Measurements from ENCODE around the gene TMEM161B. TPM values are rescaled to one million over a fixed set of nuclear protein-coding genes. Genes with fewer than 3 reads are reported as not detected.
"Not testable (repeated sequence)": the region's sequence is repeated elsewhere in the genome, so short reads cannot be mapped to it uniquely, and the experiment has no call there.

Gene TMEM161B
- 18.6 and 24.8 TPM in 2 replicates for total RNA-seq (2014; rRNA removed; shearing (Covaris generic))

- H3K27me3 ChIP-seq = no peaks in the 10 kb centered on the region
- H3K27ac ChIP-seq = peak within 1 kb of the TSS; percentile 36
- peak; percentile 91 to 94 for DNase-seq
- H3K4me1 ChIP-seq = 0 out of 2 replicates have a peak, but pooled peaks cover 3% of the 10 kb centered on the region
- peak within 1 kb of the TSS; percentile 77 for H3K4me3 ChIP-seq
- peaks cover 5% of the 10 kb centered on the region; the same call in 1 of the 2 replicates for H3K9me3 ChIP-seq (replicated peaks)
- H3K36me3 ChIP-seq = peaks cover 7% of the 10 kb centered on the region
These were observed at the start of gene TMEM161B for GRCh38 chr5:88268385-88269184. Gene TMEM161B (minus strand): TSS chr5:88268845. CDS start chr5:88268723, 122 bp downstream.

DNA sequence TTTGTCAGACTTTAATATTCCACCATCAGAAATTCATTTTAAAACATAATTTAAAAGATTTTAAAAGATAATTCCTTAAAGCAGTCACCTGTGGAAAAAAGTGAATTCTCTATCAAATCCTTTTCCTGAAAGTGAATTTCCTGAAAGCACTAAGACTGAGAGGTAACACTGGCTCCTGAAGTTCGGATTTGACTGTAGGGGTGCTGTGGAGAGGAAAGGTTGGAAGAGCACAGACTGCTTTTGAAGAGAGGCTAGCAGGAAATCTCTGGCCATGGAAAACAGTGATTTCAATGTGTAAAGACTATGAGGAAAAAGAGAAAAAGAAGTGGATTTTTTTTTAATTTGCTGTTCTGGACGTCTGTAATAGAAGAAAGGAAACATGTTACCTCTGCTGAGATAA lies 35.7 kb upstream of the TMEM161B start:
- no peak for DNase-seq
- H3K27me3 ChIP-seq = no peaks in the 10 kb centered on the region

GRCh38 chr5:88298425-88298824 lies 29.8 kb upstream of the TMEM161B start:
- no peak for DNase-seq
- Histone ChIP-seq H3K4me3 (no peak overlapping the region), H3K27me3 (no peaks in the 10 kb centered on the region), H3K27ac (no peak overlapping the region), H3K9me3 (replicated peaks) (no peaks in the 10 kb centered on the region), H3K36me3 (no peaks in the 10 kb centered on the region), H3K4me1 (no peaks in the 10 kb centered on the region)

More for the DNA sequence above, 35.7 kb upstream of the TMEM161B start:
- H3K36me3 ChIP-seq = no peaks in the 10 kb centered on the region
- no peak overlapping the region for H3K27ac ChIP-seq
- no peak overlapping the region for H3K4me3 ChIP-seq
- H3K9me3 ChIP-seq (replicated peaks) = no peaks in the 10 kb centered on the region
- H3K4me1 ChIP-seq = no peaks in the 10 kb centered on the region

DNA sequence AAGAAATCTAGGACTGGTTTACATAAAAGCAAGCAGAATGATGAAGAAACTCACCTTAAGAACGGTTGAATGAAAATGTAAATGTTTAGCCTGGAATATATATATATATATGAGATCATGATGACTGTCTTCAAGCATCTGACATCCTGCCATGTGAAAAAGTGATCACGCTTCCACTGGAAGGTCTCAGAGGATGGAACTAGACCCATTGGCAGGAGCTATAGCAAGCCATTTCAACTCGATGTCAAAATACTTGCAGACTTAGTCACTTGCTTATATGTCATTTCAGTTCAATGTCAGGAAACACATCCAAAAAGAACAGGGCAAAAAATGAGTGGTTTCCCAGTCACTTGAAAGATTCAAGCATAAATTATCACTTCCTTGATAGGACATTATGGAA lies 22.2 kb upstream of the TMEM161B start:
- DNase-seq = no peak

GRCh38 chr5:88288528-88289197 lies 20.0 kb upstream of the TMEM161B start:
- Histone ChIP-seq H3K27ac (no peak overlapping the region), H3K9me3 (replicated peaks) (no peaks in the 10 kb centered on the region), H3K4me1 (no peaks in the 10 kb centered on the region), H3K27me3 (no peaks in the 10 kb centered on the region), H3K4me3 (no peak overlapping the region), H3K36me3 (no peaks in the 10 kb centered on the region)
- no peak for DNase-seq

More for the DNA sequence above, 22.2 kb upstream of the TMEM161B start:
- H3K27ac ChIP-seq = no peak overlapping the region
- no peaks in the 10 kb centered on the region for H3K27me3 ChIP-seq
- H3K4me1 ChIP-seq = no peaks in the 10 kb centered on the region
- no peaks in the 10 kb centered on the region for H3K9me3 ChIP-seq (replicated peaks)
- no peak overlapping the region for H3K4me3 ChIP-seq
- no peaks in the 10 kb centered on the region for H3K36me3 ChIP-seq

GRCh38 chr5:88287846-88288527 lies 19.3 kb upstream of the TMEM161B start:
- H3K9me3 ChIP-seq (replicated peaks) = no peaks in the 10 kb centered on the region
- no peaks in the 10 kb centered on the region for H3K36me3 ChIP-seq
- no peak overlapping the region for H3K4me3 ChIP-seq
- no peak for DNase-seq
- no peaks in the 10 kb centered on the region for H3K4me1 ChIP-seq
- H3K27ac ChIP-seq = no peak overlapping the region
- no peaks in the 10 kb centered on the region for H3K27me3 ChIP-seq

DNA sequence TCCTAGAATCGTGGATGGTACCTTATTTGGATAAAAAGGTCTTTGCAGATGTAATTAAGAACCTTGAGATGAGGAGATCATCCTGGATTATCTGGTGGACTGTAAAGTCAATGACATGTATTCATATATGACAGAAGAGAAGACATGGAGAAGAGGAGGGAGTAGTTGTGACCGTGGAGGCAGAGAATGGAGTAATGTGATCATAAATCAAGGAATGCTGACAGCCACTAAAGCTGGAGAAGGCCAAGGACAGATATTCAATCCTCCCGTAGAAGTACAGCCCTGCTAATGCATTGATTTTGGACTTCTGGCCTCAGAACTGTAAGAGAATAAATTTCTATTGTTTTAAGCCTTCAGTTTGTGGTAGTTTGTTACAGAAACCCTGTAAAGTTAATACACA lies 18.7 kb upstream of the TMEM161B start:
- no peaks in the 10 kb centered on the region for H3K9me3 ChIP-seq (replicated peaks)
- no peak for DNase-seq
- peaks cover 3% of the 10 kb centered on the region; the same call in 1 of the 2 replicates for H3K36me3 ChIP-seq
- H3K27ac ChIP-seq = no peak overlapping the region
- H3K4me1 ChIP-seq = no peaks in the 10 kb centered on the region
- H3K27me3 ChIP-seq = no peaks in the 10 kb centered on the region
- H3K4me3 ChIP-seq = no peak overlapping the region

GRCh38 chr5:88283690-88284089 lies 15.0 kb upstream of the TMEM161B start:
- H3K36me3 ChIP-seq = peaks cover 6% of the 10 kb centered on the region; the same call in 1 of the 2 replicates
- H3K27me3 ChIP-seq = no peaks in the 10 kb centered on the region
- H3K27ac ChIP-seq = no peak overlapping the region
- H3K9me3 ChIP-seq (replicated peaks) = no peaks in the 10 kb centered on the region
- H3K4me3 ChIP-seq = no peak overlapping the region
- DNase-seq = no peak
- H3K4me1 ChIP-seq = no peaks in the 10 kb centered on the region

DNA sequence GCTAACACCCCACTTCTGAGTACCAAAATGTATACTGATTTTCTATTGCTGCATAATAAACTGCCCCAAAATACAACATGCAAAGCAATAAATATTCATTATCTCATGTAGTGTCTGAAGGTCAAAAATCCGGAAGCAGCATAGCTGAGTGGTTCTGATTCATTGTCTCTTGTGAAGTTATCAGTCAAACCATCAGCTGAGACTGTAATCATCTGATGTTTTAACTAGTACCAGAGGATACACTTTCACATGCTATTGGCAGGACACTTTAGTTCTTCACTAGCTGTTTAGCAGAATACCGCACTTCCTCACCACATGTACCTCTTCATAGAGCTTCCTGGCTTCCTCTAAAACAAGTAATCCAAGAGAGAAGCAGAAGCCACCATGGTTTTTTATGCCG lies 12.7 kb upstream of the TMEM161B start:
- no peak overlapping the region for H3K27ac ChIP-seq
- DNase-seq = no peak
- peaks cover 11% of the 10 kb centered on the region for H3K36me3 ChIP-seq
- no peak overlapping the region for H3K4me3 ChIP-seq
- H3K4me1 ChIP-seq = no peaks in the 10 kb centered on the region
- H3K27me3 ChIP-seq = no peaks in the 10 kb centered on the region
- H3K9me3 ChIP-seq (replicated peaks) = no peaks in the 10 kb centered on the region

GRCh38 chr5:88279584-88279983 lies 10.9 kb upstream of the TMEM161B start:
- Histone ChIP-seq H3K36me3 (peaks cover 23% of the 10 kb centered on the region), H3K9me3 (replicated peaks) (no peaks in the 10 kb centered on the region), H3K27me3 (no peaks in the 10 kb centered on the region), H3K27ac (no peak overlapping the region), H3K4me1 (no peaks in the 10 kb centered on the region), H3K4me3 (no peak overlapping the region)
- no peak for DNase-seq

- no peak overlapping the region for H3K27ac ChIP-seq
- H3K27me3 ChIP-seq = no peaks in the 10 kb centered on the region
- DNase-seq = no peak
- H3K9me3 ChIP-seq (replicated peaks) = no peaks in the 10 kb centered on the region
- peaks cover 25% of the 10 kb centered on the region for H3K36me3 ChIP-seq
- no peaks in the 10 kb centered on the region for H3K4me1 ChIP-seq
- H3K4me3 ChIP-seq = no peak overlapping the region
These were observed 7.7 kb upstream of the TMEM161B start for GRCh38 chr5:88276378-88276777.

- Histone ChIP-seq H3K27me3 (no peaks in the 10 kb centered on the region), H3K36me3 (peaks cover 25% of the 10 kb centered on the region), H3K4me3 (no peak overlapping the region), H3K4me1 (no peaks in the 10 kb centered on the region), H3K27ac (no peak overlapping the region), H3K9me3 (replicated peaks) (no peaks in the 10 kb centered on the region)
- no peak for DNase-seq
These were observed 6.9 kb upstream of the TMEM161B start for GRCh38 chr5:88275581-88275980.

DNA sequence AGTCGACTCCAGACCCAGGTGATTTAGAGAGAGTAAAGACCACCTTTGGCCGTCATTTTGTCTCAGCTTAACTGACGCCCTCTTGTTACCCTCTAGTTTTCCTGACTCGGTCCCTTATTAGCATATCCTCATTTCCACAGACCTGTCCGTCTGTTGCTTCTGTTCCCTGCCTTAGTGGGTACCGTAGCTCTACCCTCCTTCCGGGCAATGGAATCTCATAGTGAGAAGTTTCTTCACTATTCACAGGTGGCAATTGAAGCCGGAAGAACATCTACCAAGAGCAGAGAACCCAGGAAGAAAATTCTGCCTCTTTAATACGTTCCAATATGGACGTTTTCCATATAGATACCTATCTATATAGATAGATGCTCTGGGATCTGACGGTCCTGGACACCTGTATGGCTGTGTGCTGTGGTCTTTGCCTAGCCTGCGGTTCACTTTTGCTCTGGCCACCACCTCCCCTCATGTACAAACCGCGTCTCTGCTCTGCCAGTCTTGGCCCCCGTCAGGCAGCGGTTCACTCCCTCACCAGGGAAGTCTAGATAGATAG lies 652 bp upstream of the TMEM161B start:
- H3K4me3 ChIP-seq = peak overlapping the region; percentile 77
- H3K36me3 ChIP-seq = peaks cover 9% of the 10 kb centered on the region
- H3K9me3 ChIP-seq (replicated peaks) = peaks cover 3% of the 10 kb centered on the region; the same call in 1 of the 2 replicates
- peak; percentile 3 to 31 for DNase-seq
- H3K4me1 ChIP-seq = 0 out of 2 replicates have a peak, but pooled peaks cover 3% of the 10 kb centered on the region
- no peak overlapping the region; the same call in 1 of the 2 replicates for H3K27ac ChIP-seq
- H3K27me3 ChIP-seq = no peaks in the 10 kb centered on the region

- H3K4me3 ChIP-seq; H3K27me3 ChIP-seq; H3K4me1 ChIP-seq; DNase-seq; H3K27ac ChIP-seq; H3K9me3 ChIP-seq (replicated peaks); H3K36me3 ChIP-seq: not testable (repeated sequence)
These were observed 4.1 kb downstream of the TMEM161B start for GRCh38 chr5:88264565-88264964.
